H1 (cell line): ENCODE measurements around the gene TPRA1. TPM values are rescaled to one million over a fixed set of nuclear protein-coding genes. Genes with fewer than 3 reads are reported as not detected.

ENCODE experiments used
- CTCF ChIA-PET: fragments of 300-600 bp; sonication (Branson Sonifier 250); formaldehyde crosslinking; loops from one replicate; lab custom pipeline; 2021; ENCODE audit not compliant: partially characterized antibody; lab: Charles Lee
- POLR2A ChIA-PET: fragments of 300-600 bp; sonication (Branson Sonifier 250); formaldehyde crosslinking; loops from one replicate; lab custom pipeline; 2021; ENCODE audit warnings: inconsistent platforms; ENCODE audit not compliant: partially characterized antibody; lab: Charles Lee
- DNase-seq, 2 experiments: peaks; one replicate each; pipeline versions ENCODE4 v3.0.0 to v3.0.0-alpha.2; 2010 to 2022; ENCODE audit warnings: low spot score in 2 of 2, low read depth in 1 of 2, mixed read lengths in 1 of 2
- FAIRE-seq: peaks from 2 replicates; lab custom pipeline; 2011; peaks lifted over from hg19 to GRCh38; lab: Jason Lieb, UNC
- H2AFZ ChIP-seq: 2 replicates; pipeline ENCODE4 v1.8.1; 2012; ENCODE audit warnings: low read length, inconsistent platforms
- H2AK5ac ChIP-seq: 2 replicates; pipeline ENCODE4 v1.6.1; 2013; ENCODE audit warnings: low read depth, low read length
- H2BK120ac ChIP-seq: replicated peaks from 2 replicates; pipeline ENCODE3; 2013; ENCODE audit warnings: low read depth, low read length, inconsistent platforms
- H2BK12ac ChIP-seq: 2 replicates; pipeline ENCODE4 v1.6.1; 2013; ENCODE audit warnings: low read depth, low read length
- H2BK15ac ChIP-seq: 2 replicates; pipeline ENCODE4 v1.6.1; 2013; ENCODE audit warnings: low read length
- H2BK20ac ChIP-seq: 2 replicates; pipeline ENCODE4 v1.6.1; 2013; ENCODE audit warnings: low read length
- H2BK5ac ChIP-seq: 2 replicates; pipeline ENCODE4 v1.6.1; 2013; ENCODE audit warnings: low read depth, low read length
- H3K14ac ChIP-seq: 2 replicates; pipeline ENCODE4 v1.6.1; 2013; ENCODE audit warnings: inconsistent platforms; ENCODE audit not compliant: insufficient read length
- H3K18ac ChIP-seq: 2 replicates; pipeline ENCODE4 v1.6.1; 2013; ENCODE audit warnings: low read length; ENCODE audit errors: extremely low read depth
- H3K23ac ChIP-seq: 2 replicates; pipeline ENCODE4 v1.6.1; 2013; ENCODE audit warnings: inconsistent platforms; ENCODE audit not compliant: insufficient read length
- H3K23me2 ChIP-seq: 2 replicates; pipeline ENCODE4 v1.6.1; 2013; ENCODE audit warnings: low read depth, low read length
- H3K27ac ChIP-seq: 2 replicates; pipeline ENCODE4 v1.6.1; 2011; ENCODE audit warnings: low read depth, low read length, inconsistent platforms
- H3K27me3 ChIP-seq, 4 experiments: replicated peaks in 1 of 4; 1 replicate in 1 of 4; 2 replicates in 3 of 4; pipeline versions ENCODE4 v1.6.1 to v1.8.1; 2011 to 2013; ENCODE audit warnings: low read length in 3 of 4, mild to moderate bottlenecking in 3 of 4, inconsistent platforms in 2 of 4, mixed read lengths in 2 of 4, moderate library complexity in 1 of 4; ENCODE audit not compliant: control insufficient read depth in 3 of 4, insufficient read depth in 3 of 4; ENCODE audit errors: extremely low read depth in 1 of 4
- H3K36me3 ChIP-seq, 4 experiments: 2 replicates each; pipeline versions ENCODE4 v1.6.1 to v1.8.1; 2011 to 2013; ENCODE audit warnings: mild to moderate bottlenecking in 4 of 4, low read length in 3 of 4, moderate library complexity in 2 of 4, control low read depth in 1 of 4, inconsistent platforms in 1 of 4; ENCODE audit not compliant: insufficient read depth in 4 of 4, control insufficient read depth in 2 of 4
- H3K4ac ChIP-seq: replicated peaks from 2 replicates; pipeline ENCODE3; 2013; ENCODE audit warnings: low read length, low read depth, mixed read lengths, inconsistent platforms; ENCODE audit not compliant: insufficient read length
- H3K4me1 ChIP-seq, 4 experiments: replicated peaks in 1 of 4; 1 replicate in 1 of 4; 2 replicates in 3 of 4; pipeline versions ENCODE4 v1.6.1 to v1.8.1; 2011 to 2013; ENCODE audit warnings: low read length in 3 of 4, inconsistent platforms in 2 of 4, mixed read lengths in 1 of 4; ENCODE audit not compliant: insufficient read depth in 4 of 4, control insufficient read depth in 3 of 4
- H3K4me2 ChIP-seq, 2 experiments: 2 replicates each; pipeline versions ENCODE4 v1.6.1 to v1.8.1; 2011 to 2013; ENCODE audit warnings: low read depth in 2 of 2, low read length in 2 of 2, control low read depth in 1 of 2, inconsistent platforms in 1 of 2, mild to moderate bottlenecking in 1 of 2; ENCODE audit not compliant: insufficient read depth in 1 of 2
- H3K4me3 ChIP-seq, 4 experiments: fragments of 200-600, 300-600 bp in 1 of 4; sonication (generic), shearing (Covaris generic), sonication (Bioruptor Twin) in 1 of 4; 2 replicates each; pipeline versions ENCODE4 v1.5.1 to v1.8.1; 2011 to 2016; ENCODE audit warnings: low read length in 4 of 4, low read depth in 3 of 4, control low read depth in 2 of 4, inconsistent platforms in 2 of 4, mild to moderate bottlenecking in 2 of 4, mixed read lengths in 1 of 4, moderate library complexity in 1 of 4; ENCODE audit not compliant: insufficient read depth in 2 of 4; ENCODE audit errors: extremely low read depth in 1 of 4
- H3K56ac ChIP-seq: replicated peaks from 2 replicates; pipeline ENCODE3; 2013; ENCODE audit warnings: low read depth, mild to moderate bottlenecking, mixed read lengths, low read length, inconsistent platforms; ENCODE audit not compliant: insufficient read length
- H3K79me1 ChIP-seq: 2 replicates; pipeline ENCODE4 v1.6.1; 2013; ENCODE audit warnings: low read depth, low read length, control low read depth
- H3K79me2 ChIP-seq, 2 experiments: 2 replicates each; pipeline versions ENCODE4 v1.6.1 to v1.8.1; 2012 to 2013; ENCODE audit warnings: low read length in 2 of 2, mild to moderate bottlenecking in 2 of 2, inconsistent platforms in 1 of 2; ENCODE audit not compliant: insufficient read depth in 2 of 2, control insufficient read depth in 1 of 2
- H3K9ac ChIP-seq, 4 experiments: replicated peaks in 1 of 4; 1 replicate in 1 of 4; 2 replicates in 3 of 4; pipeline versions ENCODE4 v1.6.1 to v1.8.1; 2011 to 2013; ENCODE audit warnings: low read depth in 3 of 4, low read length in 3 of 4, control low read depth in 2 of 4, mild to moderate bottlenecking in 2 of 4, moderate library complexity in 2 of 4, inconsistent platforms in 1 of 4; ENCODE audit errors: extremely low read depth in 1 of 4
- H3K9me3 ChIP-seq, 2 experiments: 2 replicates each; pipeline versions ENCODE4 v1.6.1 to v1.8.1; 2012 to 2013; ENCODE audit warnings: mild to moderate bottlenecking in 2 of 2, moderate library complexity in 2 of 2, control low read depth in 1 of 2, inconsistent platforms in 1 of 2, low read depth in 1 of 2, low read length in 1 of 2, mixed read lengths in 1 of 2; ENCODE audit not compliant: insufficient read depth in 2 of 2
- H4K20me1 ChIP-seq, 2 experiments: replicated peaks in 1 of 2; 2 replicates each; pipeline versions ENCODE3 to v1.8.1; 2011 to 2013; ENCODE audit warnings: inconsistent platforms in 2 of 2, low read length in 2 of 2, mild to moderate bottlenecking in 1 of 2; ENCODE audit not compliant: insufficient read depth in 2 of 2, control insufficient read depth in 1 of 2
- H4K5ac ChIP-seq: 2 replicates; pipeline ENCODE4 v1.6.1; 2013; ENCODE audit warnings: low read length, low read depth, mixed read lengths, inconsistent platforms; ENCODE audit not compliant: insufficient read length
- H4K8ac ChIP-seq: 2 replicates; pipeline ENCODE4 v1.8.0; 2013; ENCODE audit warnings: mild to moderate bottlenecking, moderate library complexity, low read length, inconsistent platforms; ENCODE audit not compliant: insufficient read depth; ENCODE audit errors: extremely low read depth
- H4K91ac ChIP-seq: replicated peaks from 2 replicates; pipeline ENCODE3; 2013; ENCODE audit warnings: low read length, mixed read lengths, inconsistent platforms; ENCODE audit not compliant: insufficient read length
- CEBPB ChIP-seq: IDR thresholded peaks from 2 replicates; pipeline ENCODE4 v1.6.1; 2012; ENCODE audit warnings: low read depth, low read length
- POLR2A ChIP-seq, 2 experiments: IDR thresholded peaks; 1 replicate in 1 of 2; 2 replicates in 1 of 2; pipeline ENCODE4 v1.6.1; 2011; ENCODE audit warnings: low read depth in 2 of 2, low read length in 2 of 2, mild to moderate bottlenecking in 2 of 2; ENCODE audit errors: control extremely low read depth in 1 of 2
- POLR2AphosphoS5 ChIP-seq: IDR thresholded peaks from 2 replicates; pipeline ENCODE4 v1.6.1; 2011; ENCODE audit warnings: low read depth, low read length
- WGBS, 2 experiments: shearing (Covaris generic) in 1 of 2; methylation state at CpG; one replicate each; pipeline versions ENCODE4 v1.1.6 to v1.1.7; 2013 to 2015; ENCODE audit warnings: low lambda C conversion rate in 2 of 2, mixed read lengths in 2 of 2, inconsistent platforms in 1 of 2, low coverage in 1 of 2, missing lambda C conversion rate in 1 of 2; ENCODE audit not compliant: insufficient replicate concordance in 2 of 2, insufficient coverage in 1 of 2, insufficient read length in 1 of 2; ENCODE audit errors: extremely low coverage in 1 of 2, missing lambda C conversion rate in 1 of 2; 5-methylcytosine and 5-hydroxymethylcytosine counted together
- polyA plus RNA-seq, 7 experiments: library from polyadenylated mRNA; depleted of rRNA in 3 of 7; stranded (reverse) in 5 of 7; unstranded in 2 of 7; fragments of >200 nt in 5 of 7; fragments of 200-250 nt in 2 of 7; gene quantifications; 1 replicate in 5 of 7; 2 replicates in 1 of 7; 4 replicates in 1 of 7; pipeline versions ENCODE4 v1.2.1 to v1.2.3, GENCODE V29; 2011 to 2013; ENCODE audit warnings: missing spikeins in 2 of 7, mixed read lengths in 2 of 7
- total RNA-seq: library from RNA; stranded (reverse); fragmentation: NEBNext Ultra II Directional; extraction: Animal tissue kit (Norgen Biotek cat#: 25700); gene quantifications from 2 replicates; pipeline ENCODE4 v1.2.1, GENCODE V29; 2021

TPRA1 gene
- total and polyA plus RNA-seq, 2 of the 8 experiments (the other 6 are each of a cell fraction or from before 2014, with no cell fraction given): 18.8 to 38.5 TPM

- H3K79me1 ChIP-seq: peaks cover 11% of the 10 kb centered on the region; the same call in 1 of the 2 replicates
- no peak overlapping the region for H3K23ac ChIP-seq
- no peak overlapping the region for H2BK5ac ChIP-seq
- peaks cover 19 to 45% of the 10 kb centered on the region in 2 experiments for H4K20me1 ChIP-seq
- H3K9me3 ChIP-seq: no peaks in the 10 kb centered on the region
- no peak overlapping the region for H2BK20ac ChIP-seq
- WGBS, 2 experiments: 93% methylated on average over 6 of the region's 6 CpGs; no CpG with 5 or more reads in 1 of the 2 experiments
- no peak overlapping the region for H2AFZ ChIP-seq
- no peaks in the 10 kb centered on the region for H3K4me1 ChIP-seq
- H2BK15ac ChIP-seq: no peak overlapping the region
- no peak overlapping the region for H3K56ac ChIP-seq
- no peak for FAIRE-seq
- no peak overlapping the region for H3K18ac ChIP-seq
- peaks cover 0 to 40% of the 10 kb centered on the region in 2 experiments; a peak in 2 of 4 replicates for H3K79me2 ChIP-seq
- no peak overlapping the region for H2BK12ac ChIP-seq
- no peak overlapping the region for H3K9ac ChIP-seq
- no peak overlapping the region for H3K27ac ChIP-seq
- H4K91ac ChIP-seq: no peak overlapping the region
- no peak overlapping the region for H3K4me2 ChIP-seq
- no peak overlapping the region for H2AK5ac ChIP-seq
- no peak overlapping the region for H4K8ac ChIP-seq
- TF ChIP-seq CEBPB (no peak), POLR2A (IDR thresholded peaks at IDR 0.05; ENCODE audit: control extremely low read depth in 1 of 2, low read depth in 2 of 2, low read length in 2 of 2) (0 out of 3 replicates have a peak, but pooled peaks of 1 of the 2 experiments have one; percentile 16), POLR2AphosphoS5 (0 out of 2 replicates have a peak, but pooled peaks have one; percentile 34)
- H3K14ac ChIP-seq: no peak overlapping the region
- POLR2A ChIA-PET: interaction anchor here (1.2 to 12.5 kb wide), 3 partner anchors 8 to 39 kb away, joined by 3 to 182 read pairs (median 175); partner anchors contain the start of gene MCM2
- peaks cover 69 to 95% (median 91%) of the 10 kb centered on the region in 4 experiments for H3K36me3 ChIP-seq
- no peaks in the 10 kb centered on the region for H3K27me3 ChIP-seq
- no peak overlapping the region for H3K4ac ChIP-seq
- H3K23me2 ChIP-seq: no peaks in the 10 kb centered on the region
- H2BK120ac ChIP-seq: no peak overlapping the region
- CTCF ChIA-PET: interaction anchor here (1.5 kb wide), 1 partner anchor 38 kb away, joined by 4 read pairs; no protein-coding TSS in a partner anchor
- DNase-seq: no peak
- no peak overlapping the region for H4K5ac ChIP-seq
- H3K4me3 ChIP-seq: no peak overlapping the region
Measured at GRCh38 chr3:127612966-127613365, 22.4 kb upstream of the TPRA1 start.
